Urothelium cell line (cell line): ENCODE results near the gene ZNF106.

Experiments used
- DNase-seq: peaks from one replicate; pipeline ENCODE4 v3.0.0; 2011; ENCODE audit warnings: low spot score, mixed read lengths
- FAIRE-seq: peaks from 2 replicates; lab custom pipeline; 2011; peaks lifted over from hg19 to GRCh38; lab: Jason Lieb, UNC

ZNF106 gene

GRCh38 chr15:42482701-42483100, 8.2 kb downstream of the ZNF106 start:
- FAIRE-seq (no peak), DNase-seq (no peak)

- no peak for FAIRE-seq
- DNase-seq, result no peak
Measured at GRCh38 chr15:42474827-42475226, 16.1 kb downstream of the ZNF106 start.

GRCh38 chr15:42471002-42471401, 19.9 kb downstream of the ZNF106 start:
- DNase-seq (no peak), FAIRE-seq (no peak)

GRCh38 chr15:42465520-42466259, 25.3 kb downstream of the ZNF106 start:
- DNase-seq, result no peak
- no peak for FAIRE-seq

- no peak for FAIRE-seq
- no peak for DNase-seq
Measured at GRCh38 chr15:42461261-42461660, 29.7 kb downstream of the ZNF106 start.

GRCh38 chr15:42457445-42458442, 33.2 kb downstream of the ZNF106 start:
- no peak for FAIRE-seq
- no peak for DNase-seq

- DNase-seq (no peak), FAIRE-seq (peak; percentile 55)
Measured at GRCh38 chr15:42456971-42457370, 34.0 kb downstream of the ZNF106 start.

- DNase-seq (no peak), FAIRE-seq (no peak)
Measured at GRCh38 chr15:42456531-42456930, 34.4 kb downstream of the ZNF106 start.

GRCh38 chr15:42453826-42454225, 37.1 kb downstream of the ZNF106 start:
- FAIRE-seq, result no peak

GRCh38 chr15:42450425-42450790, 40.5 kb downstream of the ZNF106 start:
- DNase-seq (no peak), FAIRE-seq (no peak)

More at GRCh38 chr15:42453826-42454225, 37.1 kb downstream of the ZNF106 start:
- no peak for DNase-seq

- FAIRE-seq, result no peak
- no peak for DNase-seq
Measured at GRCh38 chr15:42449770-42450424, 41.0 kb downstream of the ZNF106 start.

- FAIRE-seq (no peak), DNase-seq (no peak)
Measured at GRCh38 chr15:42448281-42448680, 42.7 kb downstream of the ZNF106 start.

GRCh38 chr15:42447599-42447998, 43.3 kb downstream of the ZNF106 start:
- DNase-seq (no peak), FAIRE-seq (no peak)

GRCh38 chr15:42445551-42445950, 45.4 kb downstream of the ZNF106 start:
- DNase-seq (no peak), FAIRE-seq (no peak)

- FAIRE-seq (no peak), DNase-seq (no peak)
Measured at GRCh38 chr15:42444415-42445063, 46.4 kb downstream of the ZNF106 start.

GRCh38 chr15:42427429-42428223, 63.3 kb downstream of the ZNF106 start:
- FAIRE-seq, result no peak

GRCh38 chr15:42421376-42421775, 69.6 kb downstream of the ZNF106 start:
- no peak for FAIRE-seq
- DNase-seq, result no peak

More at GRCh38 chr15:42427429-42428223, 63.3 kb downstream of the ZNF106 start:
- DNase-seq, result no peak

- FAIRE-seq (no peak), DNase-seq (no peak)
Measured at GRCh38 chr15:42419369-42419768, 71.6 kb downstream of the ZNF106 start.

GRCh38 chr15:42413920-42414319, 77.0 kb downstream of the ZNF106 start:
- FAIRE-seq (no peak), DNase-seq (no peak)

GRCh38 chr15:42411884-42412283, 79.1 kb downstream of the ZNF106 start:
- no peak for DNase-seq
- FAIRE-seq, result no peak
